ENCODE measurements around the gene KRT77. TPM values are rescaled to one million over a fixed set of nuclear protein-coding genes. Genes with fewer than 3 reads are reported as not detected.

The KRT77 gene
- total RNA-seq, 1 donor from 2014 or later = not detected

DNA sequence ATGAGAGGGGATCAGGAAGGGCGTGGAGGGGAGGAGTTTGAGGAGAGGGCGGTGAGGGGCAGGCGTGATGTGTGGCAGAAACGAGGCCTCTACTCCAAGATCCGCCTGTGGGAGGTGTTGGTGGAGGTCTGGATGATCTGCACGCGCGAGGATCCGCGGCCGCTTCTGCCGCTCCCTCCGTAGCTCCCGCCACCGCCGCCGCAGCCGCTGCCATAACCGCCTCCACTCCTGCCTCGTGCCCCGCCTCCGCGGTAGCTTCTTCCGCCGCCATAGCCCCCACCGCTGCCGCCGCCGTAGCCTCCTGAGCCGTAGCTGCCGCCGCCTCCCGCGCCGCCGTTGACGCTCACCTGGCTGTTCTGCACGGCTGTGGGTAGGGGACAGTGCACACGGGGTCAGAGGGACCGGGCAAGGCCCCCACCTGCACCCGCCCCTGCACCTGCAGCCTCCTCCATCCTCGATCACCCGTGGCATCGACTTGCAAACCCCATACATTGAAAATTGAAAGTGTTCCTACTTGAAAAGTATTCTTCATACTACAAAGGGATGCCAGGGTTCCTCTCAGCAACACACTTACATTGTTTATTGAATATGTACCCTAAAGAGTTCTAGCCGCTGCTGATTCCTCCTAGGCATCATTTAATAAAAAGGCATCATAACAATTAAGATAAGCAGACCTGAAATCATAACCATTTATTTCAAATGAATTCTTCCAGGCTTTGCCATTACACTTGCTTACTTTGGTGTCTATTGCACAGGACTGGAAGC, 12.1 kb downstream of the KRT77 start:
- no peak for DNase-seq

DNA sequence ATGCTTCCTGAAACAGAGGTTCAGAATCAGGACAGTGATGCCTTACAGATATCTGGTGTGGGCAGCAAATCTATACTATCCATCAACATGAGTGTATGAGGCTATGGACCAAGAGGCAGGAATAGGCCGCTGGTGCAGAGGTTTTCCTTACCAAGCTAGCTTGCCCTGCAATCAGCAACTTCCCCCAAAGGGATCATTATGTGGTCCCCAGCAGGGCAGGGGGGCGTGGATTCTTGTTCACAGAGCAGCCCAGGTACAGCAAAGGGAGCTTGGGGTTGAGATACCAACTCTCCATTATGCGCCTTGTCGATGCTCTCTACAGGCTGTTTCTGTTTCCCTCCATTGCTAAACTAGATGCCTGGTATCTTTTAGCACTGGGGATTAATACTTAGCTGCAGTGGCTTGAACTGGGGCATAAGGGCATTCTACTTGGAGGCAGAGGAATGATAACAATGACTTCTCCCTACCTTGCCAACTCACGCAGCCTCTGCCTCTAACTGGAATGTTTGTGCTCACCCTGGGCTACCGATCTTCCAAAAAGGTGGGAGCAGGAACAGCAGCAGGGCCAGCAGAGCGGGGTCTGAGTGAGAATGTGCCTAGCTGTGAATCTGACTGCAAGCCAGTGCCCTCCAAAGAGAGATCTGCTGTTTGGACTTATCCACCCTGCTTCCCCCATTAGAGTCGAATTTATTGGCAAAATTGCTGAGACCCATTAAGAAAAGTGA, 12.8 kb downstream of the KRT77 start:
- DNase-seq = no peak

DNA sequence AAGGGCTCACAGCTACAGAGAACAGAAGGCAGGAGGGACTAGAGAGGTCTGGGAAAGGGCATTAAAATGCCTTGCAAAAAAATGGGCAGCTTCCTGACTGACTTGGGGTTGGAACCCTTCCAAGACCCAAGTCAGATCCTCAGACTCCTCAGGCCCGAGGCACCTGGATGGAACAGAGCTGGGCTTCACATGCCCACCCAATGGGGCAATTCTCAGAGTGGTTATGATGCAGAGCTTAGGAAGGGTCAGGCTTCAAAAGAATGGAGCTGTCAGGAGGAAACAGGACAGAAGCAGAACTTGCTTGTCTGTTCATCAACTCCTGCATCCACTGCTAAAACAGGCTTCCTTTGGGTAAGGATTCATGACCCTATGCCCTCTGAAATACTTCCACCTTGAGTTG, 13.4 kb downstream of the KRT77 start:
- DNase-seq = no peak

DNA sequence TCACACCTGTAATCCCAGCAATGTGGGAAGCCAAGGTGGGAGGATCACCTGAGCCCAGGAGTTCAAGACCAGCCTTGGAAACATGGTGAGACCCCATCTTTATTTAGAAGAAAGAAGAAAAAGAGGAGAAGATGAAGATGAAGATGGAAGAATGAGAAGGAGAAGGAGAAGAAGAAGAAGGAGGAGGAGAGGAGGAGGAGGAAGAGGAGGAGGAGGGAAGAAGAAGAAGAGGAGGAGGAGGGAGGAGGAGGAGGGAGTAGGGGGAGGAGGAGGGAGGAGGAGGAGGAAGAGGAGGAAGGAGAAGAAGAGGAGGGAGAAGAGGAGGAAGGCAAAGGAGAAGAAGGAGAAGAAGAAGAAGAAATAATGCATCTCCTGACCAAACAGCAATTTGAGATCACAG, 14.1 kb downstream of the KRT77 start:
- DNase-seq = no peak

DNA sequence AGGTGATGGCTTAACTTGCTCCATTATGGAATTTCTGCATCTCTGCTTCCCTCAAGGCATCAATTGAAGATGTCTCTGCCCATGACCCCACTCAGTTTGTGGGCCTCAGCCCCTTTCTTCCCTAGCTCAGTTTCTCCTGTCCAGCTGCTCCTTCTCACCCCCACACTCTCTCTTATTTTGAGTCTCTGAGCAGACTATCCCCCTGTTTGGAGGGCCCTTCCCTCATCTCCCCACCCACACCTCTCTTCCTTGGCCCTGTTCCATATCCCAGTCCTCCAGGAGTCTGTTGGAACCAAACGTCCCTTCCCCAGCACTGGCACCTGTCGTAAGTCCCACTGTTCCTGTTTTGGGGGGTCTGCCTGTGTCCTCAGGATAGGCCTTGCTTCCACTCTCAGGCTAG, 14.8 kb downstream of the KRT77 start:
- DNase-seq = no peak

DNA sequence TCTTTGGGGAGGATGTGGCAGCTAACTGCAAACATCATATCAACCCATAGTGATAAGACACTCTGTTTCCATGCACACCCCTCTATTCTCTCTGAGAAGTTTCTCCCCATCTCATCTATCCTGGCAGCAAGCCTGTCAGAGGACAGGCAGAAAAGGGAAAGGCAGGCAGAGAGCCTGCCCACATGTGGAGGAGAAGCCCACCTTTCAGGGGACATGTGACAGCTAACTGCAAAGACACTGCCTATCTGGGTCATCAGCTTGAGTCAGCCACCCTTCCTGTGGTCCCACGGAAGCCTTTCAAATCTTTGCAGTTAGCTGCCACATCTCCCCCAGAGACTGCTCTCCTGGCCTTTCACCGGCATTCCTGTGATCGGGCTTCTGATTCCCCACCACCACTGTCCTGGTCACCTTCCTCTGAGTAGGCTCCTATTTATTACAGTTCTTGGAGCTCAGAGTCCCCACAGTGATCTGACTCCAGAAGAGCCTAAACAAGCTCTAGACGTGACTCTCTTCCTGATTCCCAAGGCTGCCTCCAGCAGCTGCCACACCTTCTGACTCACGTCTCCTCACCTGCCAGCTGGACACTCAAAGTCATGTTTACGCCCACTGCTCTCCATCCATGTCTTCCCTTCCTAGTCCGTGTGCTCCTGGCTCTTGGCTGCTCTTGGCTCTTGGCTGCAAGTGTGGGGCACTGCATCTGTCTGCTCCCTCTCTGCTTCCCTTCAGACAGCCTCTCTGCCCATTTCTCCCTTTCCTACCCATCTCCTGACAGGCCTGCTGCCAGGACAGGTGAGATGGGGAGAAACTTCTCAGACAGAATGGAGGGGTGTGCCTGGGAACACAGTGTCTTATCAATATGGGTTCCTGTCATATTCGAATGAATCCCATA, 15.6 kb downstream of the KRT77 start:
- DNase-seq = no peak

DNA sequence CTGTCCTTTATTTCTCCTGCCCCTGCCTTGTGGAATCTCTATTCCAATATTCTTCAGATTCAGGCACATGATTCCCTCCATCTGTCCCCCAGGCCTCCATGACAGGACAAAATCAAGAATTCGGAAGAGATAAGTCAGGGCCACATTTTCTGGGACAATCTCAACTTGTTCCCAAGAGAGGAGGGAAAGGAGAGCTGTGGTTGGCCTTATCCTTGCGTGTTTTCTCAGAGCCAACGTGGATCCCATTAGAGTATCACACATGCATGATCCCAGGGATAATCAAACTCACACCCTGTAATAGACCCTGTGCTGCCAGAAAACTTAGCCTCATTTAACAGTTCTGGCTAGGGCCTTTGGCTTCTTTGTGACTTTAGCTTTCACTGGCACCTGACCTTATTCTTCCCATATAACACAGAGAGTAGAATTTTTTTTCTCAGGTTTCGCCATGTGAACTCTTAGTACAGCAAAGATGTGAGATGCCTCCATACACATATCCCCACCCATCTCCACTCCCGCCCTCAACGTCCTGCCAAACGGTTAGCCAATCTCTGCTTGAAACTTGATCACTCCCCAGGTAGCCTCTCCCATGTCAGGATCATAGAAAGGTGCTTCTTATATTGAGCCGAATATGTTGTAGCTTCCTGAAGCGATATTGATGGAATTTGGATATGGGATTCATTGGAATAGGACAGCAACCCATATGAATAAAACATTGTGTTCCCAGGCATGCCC, 16.4 kb downstream of the KRT77 start:
- DNase-seq = no peak

DNA sequence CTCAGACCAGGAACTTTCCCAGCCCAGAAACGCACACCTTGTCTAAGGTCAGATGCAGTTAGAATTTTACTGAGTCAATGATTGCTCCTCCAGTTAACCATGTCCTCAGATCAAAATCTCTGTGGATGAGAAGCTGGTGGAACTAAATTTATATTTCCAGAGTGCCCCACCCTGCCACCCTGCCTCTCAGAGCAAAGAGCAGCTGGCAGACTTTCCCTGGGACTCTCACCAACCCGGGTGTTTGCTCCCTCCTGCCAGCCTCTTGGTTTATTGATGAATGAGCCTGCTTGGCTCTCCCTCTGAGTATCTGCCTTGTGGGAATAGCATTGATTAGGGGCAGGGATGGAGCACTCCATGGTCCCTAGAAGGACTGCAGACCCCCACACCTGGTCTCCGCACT, 17.3 kb downstream of the KRT77 start:
- no peak for DNase-seq

DNA sequence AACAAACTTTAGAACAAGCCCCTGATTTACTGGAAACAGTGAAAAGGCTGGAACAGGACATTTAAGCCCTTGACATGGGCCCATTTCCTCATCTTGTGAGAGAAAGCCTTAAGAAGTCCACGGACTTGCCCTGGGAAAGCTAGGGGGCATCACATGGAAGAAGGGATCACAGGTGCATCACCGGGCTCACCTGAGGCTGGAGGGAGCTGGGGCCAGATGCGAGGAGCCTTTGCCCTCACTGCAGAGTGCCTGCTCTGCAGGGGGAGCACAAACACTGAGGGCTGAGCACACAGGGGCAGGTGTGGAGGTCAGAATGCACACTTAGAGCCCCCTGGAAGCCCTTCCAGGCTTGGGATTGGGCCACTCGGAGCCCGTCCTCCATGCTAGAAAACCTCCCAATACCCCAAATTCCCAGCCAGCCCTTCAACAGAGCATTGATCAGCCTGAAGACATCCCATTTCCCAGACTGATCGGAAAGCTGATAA, 17.9 kb downstream of the KRT77 start:
- no peak for DNase-seq

DNA sequence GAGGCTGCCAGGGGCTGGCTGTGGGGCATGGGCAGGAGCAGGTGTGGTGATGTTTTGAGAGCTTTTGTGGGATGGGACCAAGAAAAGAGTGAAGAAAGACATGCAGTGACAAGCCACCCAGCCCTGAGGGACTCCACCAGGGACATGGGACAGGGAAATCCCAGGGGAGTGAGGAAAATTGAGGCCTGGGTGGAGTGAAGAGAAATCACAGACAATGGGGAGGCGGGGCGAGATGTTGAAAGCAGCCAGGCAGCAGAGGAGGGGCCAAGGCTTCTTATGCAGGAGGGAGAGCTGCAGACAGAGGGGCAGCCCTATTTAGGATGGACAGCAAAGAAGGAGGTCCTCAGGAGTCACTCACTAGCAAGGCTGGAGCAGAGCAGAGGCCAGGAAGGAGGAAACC, 18.9 kb downstream of the KRT77 start:
- DNase-seq = no peak

DNA sequence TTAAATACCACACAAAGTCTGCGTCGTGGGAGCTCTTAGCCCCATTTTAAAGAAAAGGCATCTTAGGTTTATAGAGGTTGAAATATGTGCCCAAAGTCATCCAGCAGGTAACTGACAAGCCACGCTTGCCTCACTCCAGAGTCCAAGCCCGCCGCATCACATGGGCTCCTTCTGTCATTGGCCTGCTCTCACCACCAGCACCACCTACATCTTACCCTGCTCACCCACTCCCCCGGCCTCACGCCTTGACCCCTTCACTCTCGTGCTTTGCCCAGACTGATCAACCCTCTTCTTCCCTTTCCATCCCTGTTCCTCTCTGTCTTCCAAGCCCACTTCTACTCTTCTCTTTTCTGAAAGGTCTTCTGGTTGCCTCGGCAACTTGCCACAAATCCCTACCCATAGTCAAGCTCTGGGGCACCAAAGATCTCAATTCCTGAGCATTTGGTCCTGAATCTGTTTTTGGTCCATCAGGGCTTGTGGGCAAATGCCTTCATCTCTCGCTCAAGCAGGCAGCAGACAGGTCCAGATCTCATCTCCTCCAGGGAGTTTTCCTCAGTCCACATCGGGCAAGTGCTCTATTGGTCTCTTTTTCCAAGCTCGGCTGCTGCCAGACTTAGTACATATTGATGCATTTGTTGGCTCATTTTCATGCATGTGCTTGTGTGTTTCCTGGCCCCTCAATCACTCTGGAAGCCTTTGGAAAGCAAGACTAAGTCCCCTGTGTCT, 19.6 kb downstream of the KRT77 start:
- no peak for DNase-seq

DNA sequence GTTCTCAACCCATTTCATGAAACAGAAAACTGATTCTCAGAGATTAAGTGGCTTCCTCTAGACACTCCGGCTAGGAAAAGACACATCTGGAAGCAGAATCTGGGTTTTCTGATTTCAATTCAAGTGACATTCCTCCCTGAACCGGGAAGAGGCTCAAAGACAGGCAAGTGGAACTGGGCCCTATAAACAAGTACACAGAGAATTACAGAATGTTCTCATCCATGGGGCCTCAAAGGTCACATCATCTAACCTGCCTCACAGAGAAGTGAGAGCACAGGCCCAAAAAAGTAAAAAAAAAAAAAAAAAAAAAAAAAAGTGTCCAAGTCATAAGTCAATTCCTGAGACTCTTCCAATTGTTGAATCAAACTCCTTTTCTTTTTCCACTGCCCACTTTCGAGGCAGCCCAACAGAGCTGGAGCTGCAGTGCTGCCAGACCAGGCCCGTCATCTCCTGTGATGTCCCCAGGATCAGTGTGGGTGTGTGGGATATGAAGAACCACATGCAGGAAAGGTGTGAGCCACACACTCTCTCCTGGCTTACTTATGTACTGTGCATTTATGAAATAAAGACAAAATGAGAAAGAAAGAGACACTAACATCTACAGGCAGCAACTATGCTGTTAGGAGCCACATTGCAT, 20.3 kb downstream of the KRT77 start:
- no peak for DNase-seq

DNA sequence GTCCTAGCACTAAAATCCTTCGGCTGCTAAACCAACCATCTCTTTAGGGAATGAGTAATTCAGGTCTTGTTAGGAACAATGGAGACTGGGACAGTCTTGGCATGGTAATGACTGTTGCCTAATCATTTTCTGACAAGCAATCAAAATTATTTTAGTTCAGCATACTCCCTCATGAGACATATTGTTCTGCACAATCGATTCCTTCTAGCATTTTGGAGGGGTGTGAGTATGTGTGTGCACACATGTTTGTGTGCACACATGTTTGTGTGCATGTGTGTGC, 21.0 kb downstream of the KRT77 start:
- no peak for DNase-seq

DNA sequence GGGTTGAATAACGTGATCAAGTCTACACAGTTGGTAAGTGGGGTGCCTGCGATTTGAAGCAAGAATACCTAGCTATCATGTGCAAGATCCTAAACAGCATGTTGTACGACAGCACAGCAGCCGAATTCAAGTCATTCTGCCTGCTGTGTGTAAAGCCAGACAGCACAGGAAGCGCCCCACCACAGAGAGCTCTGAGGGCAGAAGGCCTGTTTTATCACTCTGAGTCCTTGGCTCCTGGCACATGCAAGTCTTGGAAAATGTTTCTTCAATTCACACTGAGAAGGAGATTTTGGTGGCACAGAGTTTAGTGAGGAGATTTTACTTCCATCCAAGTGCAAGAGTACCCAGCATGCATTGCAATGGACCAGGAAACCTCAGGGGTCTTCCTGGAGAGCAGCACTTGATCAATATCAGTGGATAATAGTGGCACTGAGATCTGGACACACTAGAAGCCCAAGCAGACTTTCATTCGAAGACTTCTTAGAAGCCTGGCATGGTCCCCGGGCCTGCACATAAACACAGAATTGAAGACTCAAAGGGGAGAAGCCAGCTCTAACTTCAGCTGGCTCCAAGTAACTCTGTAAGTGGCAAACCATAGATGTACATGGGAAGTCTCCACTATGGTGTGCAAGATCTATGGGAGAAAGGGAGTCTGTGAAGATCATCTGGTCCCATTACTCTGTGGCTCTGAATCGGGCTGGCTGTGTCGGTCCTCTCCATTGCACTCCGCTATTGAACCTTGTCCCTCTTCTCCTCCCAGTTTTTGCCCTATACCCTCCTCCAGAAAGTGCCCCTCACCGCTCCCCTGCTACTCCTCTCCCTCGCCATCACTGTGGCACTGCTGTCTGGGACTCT, 21.6 kb downstream of the KRT77 start:
- no peak for DNase-seq

DNA sequence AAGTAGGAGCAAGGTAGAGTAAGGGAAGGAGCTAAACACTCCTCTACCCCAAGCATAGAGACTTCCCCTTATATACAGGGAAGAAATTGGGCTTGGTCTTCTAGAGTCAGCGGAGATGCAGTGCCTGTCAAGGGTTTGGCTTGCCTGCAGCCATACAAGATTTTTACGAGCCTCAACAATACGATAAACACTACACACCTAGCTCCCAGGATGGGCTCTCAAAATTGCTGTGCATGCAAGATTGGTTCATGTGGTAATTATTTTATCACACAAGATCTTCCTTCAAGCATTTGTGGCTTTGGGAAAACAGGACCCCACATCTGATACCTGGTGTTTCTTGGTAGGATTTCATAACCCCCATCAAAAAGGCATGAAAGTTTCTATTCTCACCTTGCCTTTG, 23.0 kb downstream of the KRT77 start, which contains the start of gene KRT1:
KRT1 (minus strand) TSS at position 45 of the 400 bp plus-strand sequence. CDS start 59 bp downstream, outside the sequence.
- no peak for DNase-seq

DNA sequence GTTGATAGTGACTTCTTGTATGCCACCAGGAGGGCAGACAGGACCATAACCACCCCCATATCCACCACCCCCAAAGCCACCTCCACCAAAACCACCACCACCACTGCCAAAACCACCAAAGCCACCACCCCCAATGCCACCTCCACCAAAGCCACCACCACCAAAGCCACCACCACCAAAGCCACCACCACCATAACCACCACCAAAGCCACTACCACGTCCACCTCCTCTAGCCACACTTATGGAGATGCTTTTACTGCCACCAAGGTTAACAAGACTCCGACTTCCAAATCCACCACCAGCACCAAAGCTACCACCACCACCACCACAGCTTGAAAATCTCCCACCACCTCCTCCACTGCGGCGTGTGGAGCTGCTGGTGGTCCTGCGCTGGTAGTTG, 23.4 kb downstream of the KRT77 start:
- DNase-seq = no peak

DNA sequence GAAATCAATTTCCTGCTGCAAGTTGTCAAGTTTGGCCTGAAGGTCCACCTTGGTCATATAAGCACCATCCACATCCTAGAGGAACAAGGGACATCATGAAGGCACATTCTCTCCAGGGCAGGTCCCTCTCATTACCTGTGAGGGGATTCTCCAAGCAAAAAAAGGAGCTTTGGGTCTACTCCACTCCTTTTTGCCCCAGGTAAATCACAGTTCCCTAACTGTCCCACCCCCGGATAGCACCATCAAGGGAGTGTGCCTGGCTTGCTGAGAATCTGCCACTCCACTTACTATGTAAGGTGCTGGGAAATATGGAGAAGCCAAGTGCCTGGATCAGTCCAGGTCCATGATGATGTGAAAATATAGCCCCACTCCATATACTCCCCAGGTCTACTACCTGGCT, 25.7 kb downstream of the KRT77 start:
- no peak for DNase-seq

DNA sequence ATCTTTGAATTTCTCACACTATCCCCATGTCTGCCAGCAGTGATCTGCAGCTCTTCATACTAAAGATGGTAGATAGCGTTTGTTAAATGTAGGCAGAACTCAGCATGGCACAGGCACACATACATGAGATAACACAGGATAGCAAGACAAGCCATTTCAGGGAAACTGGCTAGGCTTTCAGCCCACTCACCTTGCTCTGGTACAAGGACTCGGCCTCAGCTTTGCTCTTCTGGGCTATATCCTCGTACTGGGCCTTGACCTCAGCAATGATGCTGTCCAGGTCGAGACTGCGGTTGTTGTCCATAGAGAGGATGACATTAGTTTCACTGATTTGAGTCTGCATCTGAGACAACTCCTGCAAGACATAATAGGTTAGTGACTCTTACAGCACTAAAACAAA, 26.2 kb downstream of the KRT77 start:
- no peak for DNase-seq

DNA sequence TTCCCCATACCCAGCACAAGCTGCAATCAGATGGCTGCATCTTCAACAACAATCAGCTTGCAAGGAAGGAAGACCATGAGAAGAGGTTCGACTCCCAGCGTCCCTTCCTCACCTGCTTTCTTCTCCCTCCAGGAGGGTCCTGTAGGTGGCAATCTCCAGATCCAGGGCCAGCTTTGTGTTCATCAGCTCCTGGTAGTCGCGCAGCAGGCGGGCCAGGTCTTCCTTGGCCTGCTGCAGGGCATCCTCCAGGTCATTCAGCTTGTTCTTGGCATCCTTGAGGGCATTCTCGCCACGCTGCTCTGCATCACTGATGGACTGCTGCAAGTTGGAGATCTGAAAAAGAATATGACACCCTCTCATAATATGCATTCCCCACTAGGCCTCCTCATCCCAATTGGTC, 27.2 kb downstream of the KRT77 start:
- no peak for DNase-seq

DNA sequence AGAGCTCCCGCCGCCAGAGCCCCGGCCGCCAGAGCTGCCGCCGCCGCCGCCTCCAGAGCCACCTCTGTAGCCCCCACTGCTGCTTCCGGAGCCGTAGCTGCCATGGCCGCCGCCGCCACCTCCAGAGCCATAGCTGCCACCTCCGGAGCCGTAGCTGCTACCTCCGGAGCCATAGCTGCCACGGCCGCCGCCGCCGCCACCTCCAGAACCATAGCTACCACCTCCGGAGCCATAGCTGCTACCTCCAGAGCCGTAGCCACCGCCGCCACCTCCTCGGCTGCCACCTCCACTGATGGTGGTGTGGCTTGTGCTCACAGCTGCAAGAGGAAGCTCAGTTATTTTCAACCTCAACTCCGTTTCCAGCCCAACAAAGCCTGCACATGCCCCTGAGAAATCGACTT, 28.0 kb downstream of the KRT77 start:
- no peak for DNase-seq

DNA sequence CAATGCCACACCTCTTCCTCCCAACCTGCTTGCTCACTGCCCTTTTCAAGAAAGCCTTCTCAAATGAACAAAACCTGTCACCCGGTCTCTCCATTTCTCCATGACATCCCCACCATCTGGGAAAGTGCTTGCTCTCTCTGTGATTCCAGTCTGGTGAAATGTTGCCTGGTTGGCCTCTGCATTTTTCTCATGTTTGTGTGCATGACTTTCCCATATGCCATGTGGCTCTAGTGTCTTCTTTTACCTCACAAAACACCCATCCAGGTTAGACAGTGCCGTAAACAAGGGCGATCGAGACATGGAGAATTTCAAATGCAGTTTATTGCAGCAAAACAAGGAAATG, 28.9 kb downstream of the KRT77 start:
- DNase-seq = no peak

All from dermis blood vessel endothelial cell (primary cell).